Nephron (organoid): ENCODE measurements around the gene MEI1.
A peak's percentile ranks its signal among the peaks of the same experiment; 100 is the strongest.

Experiments used
- H3K27ac Mint-ChIP-seq, 3 experiments: 2 replicates each; pipeline ENCODE4 v1.8.0; 2020; ENCODE audit warnings: mixed read lengths in 3 of 3, mild to moderate bottlenecking in 2 of 3, moderate library complexity in 1 of 3
- H3K27me3 Mint-ChIP-seq: 2 replicates; pipeline ENCODE4 v1.8.0; 2021; ENCODE audit warnings: low read depth, mild to moderate bottlenecking, moderate library complexity, mixed read lengths
- H3K36me3 Mint-ChIP-seq: 2 replicates; pipeline ENCODE4 v1.8.0; 2020; ENCODE audit warnings: low read depth, mixed read lengths
- H3K4me1 Mint-ChIP-seq: 2 replicates; pipeline ENCODE4 v1.8.0; 2020; ENCODE audit warnings: mixed read lengths
- H3K4me3 Mint-ChIP-seq, 3 experiments: 2 replicates each; pipeline ENCODE4 v1.8.0; 2020; ENCODE audit warnings: mild to moderate bottlenecking in 3 of 3, mixed read lengths in 3 of 3, moderate library complexity in 2 of 3
- H3K9me3 Mint-ChIP-seq: 2 replicates; pipeline ENCODE4 v1.8.0; 2020; ENCODE audit warnings: mixed read lengths
- TF ChIP-seq, protein P1 (sequence below), 3 experiments: fragments of 200-600 bp; sonication (generic); IDR thresholded peaks; one replicate each; pipeline ENCODE4 v1.5.0; 2021; ENCODE audit warnings: antibody characterized with exemption in 3 of 3; ENCODE audit not compliant: unreplicated experiment in 3 of 3

The MEI1 gene

DNA sequence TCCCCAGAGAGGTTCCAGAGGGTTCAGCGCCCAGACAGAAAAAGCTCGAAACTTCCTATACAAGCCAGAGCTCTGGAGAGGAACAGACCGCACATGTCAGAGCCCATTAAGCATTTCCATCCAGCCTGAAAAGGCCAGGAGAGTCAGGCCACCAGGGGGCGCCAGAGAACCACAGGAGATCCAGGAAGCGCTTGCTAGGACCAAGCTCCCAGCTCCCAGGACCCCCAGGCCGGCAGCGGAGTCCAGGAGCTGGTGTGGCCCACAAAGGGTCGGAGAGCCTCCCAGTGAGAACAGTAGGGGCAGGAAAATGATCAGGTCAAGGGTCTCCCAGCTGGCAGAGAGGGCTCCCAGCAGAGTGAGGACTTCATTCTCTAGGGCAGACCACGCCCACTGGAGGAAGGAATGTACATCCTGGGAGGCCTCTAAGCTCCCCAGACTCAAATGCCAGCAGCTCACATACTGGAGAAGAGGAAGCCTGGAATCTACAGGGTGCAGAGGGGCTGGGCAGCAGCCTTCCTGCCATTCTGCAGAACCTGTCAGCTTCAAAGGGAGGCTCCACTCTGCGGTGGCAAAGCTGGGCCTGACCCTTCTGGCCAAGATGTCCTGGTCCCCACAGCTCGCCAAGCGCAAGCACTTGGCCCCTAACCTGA, 2.1 kb upstream of the MEI1 start:
- TF ChIP-seq, protein P1, sequence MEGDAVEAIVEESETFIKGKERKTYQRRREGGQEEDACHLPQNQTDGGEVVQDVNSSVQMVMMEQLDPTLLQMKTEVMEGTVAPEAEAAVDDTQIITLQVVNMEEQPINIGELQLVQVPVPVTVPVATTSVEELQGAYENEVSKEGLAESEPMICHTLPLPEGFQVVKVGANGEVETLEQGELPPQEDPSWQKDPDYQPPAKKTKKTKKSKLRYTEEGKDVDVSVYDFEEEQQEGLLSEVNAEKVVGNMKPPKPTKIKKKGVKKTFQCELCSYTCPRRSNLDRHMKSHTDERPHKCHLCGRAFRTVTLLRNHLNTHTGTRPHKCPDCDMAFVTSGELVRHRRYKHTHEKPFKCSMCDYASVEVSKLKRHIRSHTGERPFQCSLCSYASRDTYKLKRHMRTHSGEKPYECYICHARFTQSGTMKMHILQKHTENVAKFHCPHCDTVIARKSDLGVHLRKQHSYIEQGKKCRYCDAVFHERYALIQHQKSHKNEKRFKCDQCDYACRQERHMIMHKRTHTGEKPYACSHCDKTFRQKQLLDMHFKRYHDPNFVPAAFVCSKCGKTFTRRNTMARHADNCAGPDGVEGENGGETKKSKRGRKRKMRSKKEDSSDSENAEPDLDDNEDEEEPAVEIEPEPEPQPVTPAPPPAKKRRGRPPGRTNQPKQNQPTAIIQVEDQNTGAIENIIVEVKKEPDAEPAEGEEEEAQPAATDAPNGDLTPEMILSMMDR (IDR thresholded peaks at IDR 0.05; ENCODE audit: unreplicated experiment in 3 of 3) = peak; percentile 98 to 99 (median 99)
- H3K4me1 Mint-ChIP-seq = peaks cover 8% of the 10 kb centered on the region
- H3K27me3 Mint-ChIP-seq = no peaks in the 10 kb centered on the region
- no peaks in the 10 kb centered on the region for H3K36me3 Mint-ChIP-seq
- peak overlapping the region; percentile 48 to 66 (median 64) for H3K27ac Mint-ChIP-seq
- no peaks in the 10 kb centered on the region for H3K9me3 Mint-ChIP-seq
- H3K4me3 Mint-ChIP-seq = peak overlapping the region; percentile 49 to 57 (median 50)

DNA sequence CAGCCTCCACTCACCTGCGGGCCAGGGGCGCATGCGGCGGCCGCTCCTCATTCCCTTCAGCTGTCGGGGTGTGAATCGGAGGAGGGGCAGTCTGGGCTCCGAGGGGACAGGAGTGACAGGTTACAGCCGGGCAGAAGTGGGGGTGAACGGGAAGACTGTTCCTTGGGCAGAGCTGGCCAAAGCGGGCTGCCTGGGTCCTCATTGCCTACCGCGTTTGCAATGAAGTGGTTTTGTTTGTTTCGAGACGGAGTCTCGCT, 733 bp downstream of the MEI1 start:
- Mint-ChIP-seq H3K9me3 (no peaks in the 10 kb centered on the region), H3K36me3 (no peaks in the 10 kb centered on the region), H3K27ac (no peak overlapping the region), H3K27me3 (no peaks in the 10 kb centered on the region), H3K4me3 (no peak overlapping the region), H3K4me1 (peaks cover 8% of the 10 kb centered on the region)
- TF ChIP-seq, protein P1 (IDR thresholded peaks at IDR 0.05; ENCODE audit: unreplicated experiment in 3 of 3) = no peak

DNA sequence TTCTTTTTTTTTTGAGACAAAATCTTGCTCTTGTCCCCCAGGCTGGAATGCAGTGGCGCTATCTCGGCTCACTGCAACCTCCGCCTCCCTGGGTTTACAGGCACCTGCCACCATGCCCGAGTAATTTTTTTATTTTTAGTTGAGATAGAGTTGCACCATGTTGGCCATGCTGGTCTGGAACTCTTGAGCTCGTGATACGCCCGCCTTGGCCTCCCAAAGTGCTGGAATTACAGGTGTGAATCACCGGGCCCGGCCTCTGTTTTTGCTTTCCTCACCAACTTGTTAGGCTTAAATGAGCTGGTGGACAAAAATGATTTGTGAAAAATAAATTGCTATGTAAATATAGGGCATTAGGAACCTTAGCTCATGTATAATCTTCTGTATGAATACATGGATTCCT, 3.5 kb downstream of the MEI1 start:
- H3K4me3 Mint-ChIP-seq = no peak overlapping the region
- H3K9me3 Mint-ChIP-seq = no peaks in the 10 kb centered on the region
- H3K27ac Mint-ChIP-seq = no peak overlapping the region
- TF ChIP-seq, protein P1 (IDR thresholded peaks at IDR 0.05; ENCODE audit: unreplicated experiment in 3 of 3) = no peak
- H3K4me1 Mint-ChIP-seq = no peaks in the 10 kb centered on the region
- no peaks in the 10 kb centered on the region for H3K36me3 Mint-ChIP-seq
- H3K27me3 Mint-ChIP-seq = peaks cover 10% of the 10 kb centered on the region

DNA sequence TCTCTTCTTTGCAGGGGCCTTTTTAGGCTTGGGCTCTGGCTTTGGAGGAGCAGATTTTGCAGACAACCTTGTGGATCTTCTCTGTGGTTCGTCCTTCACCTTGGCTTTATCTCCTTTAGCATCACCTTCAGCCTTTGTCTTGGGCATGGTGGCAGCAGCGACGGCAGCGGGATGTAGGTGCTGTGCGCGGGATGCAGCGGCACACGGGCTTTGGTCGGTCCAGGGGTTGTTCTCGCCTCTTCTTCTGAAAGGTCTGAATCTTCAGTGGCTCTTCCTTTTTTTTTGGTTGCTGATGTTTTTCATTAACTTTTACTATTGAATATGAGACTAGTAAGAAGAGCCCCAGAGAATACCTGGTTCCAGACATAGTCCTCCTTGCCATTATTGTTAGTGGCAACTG, 10.0 kb downstream of the MEI1 start:
- Mint-ChIP-seq H3K27me3 (peaks cover 14% of the 10 kb centered on the region), H3K4me1 (no peaks in the 10 kb centered on the region), H3K4me3 (no peak overlapping the region), H3K27ac (no peak overlapping the region), H3K9me3 (no peaks in the 10 kb centered on the region), H3K36me3 (no peaks in the 10 kb centered on the region)
- TF ChIP-seq, protein P1 (IDR thresholded peaks at IDR 0.05; ENCODE audit: unreplicated experiment in 3 of 3) = no peak

DNA sequence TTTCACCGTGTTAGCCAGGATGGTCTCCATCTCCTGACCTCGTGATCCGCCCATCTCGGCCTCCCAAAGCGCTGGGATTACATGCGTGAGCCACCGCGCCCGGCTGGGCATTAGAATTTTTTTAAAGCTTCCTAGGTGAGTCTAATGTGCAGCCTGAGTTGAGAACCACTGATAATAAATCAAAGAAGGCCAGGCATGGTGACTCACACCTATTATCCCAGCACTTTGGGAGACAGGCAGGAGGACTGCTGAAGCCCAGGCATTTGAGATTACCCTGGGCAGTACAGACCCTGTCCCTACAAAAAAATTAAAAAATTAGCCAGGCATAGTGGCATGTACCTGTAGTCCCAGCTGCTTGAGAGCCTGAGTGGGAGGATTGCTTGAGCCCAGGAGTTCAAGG, 13.7 kb downstream of the MEI1 start:
- H3K4me3 Mint-ChIP-seq = no peak overlapping the region
- H3K4me1 Mint-ChIP-seq = no peaks in the 10 kb centered on the region
- no peaks in the 10 kb centered on the region for H3K9me3 Mint-ChIP-seq
- H3K27ac Mint-ChIP-seq = no peak overlapping the region
- TF ChIP-seq, protein P1 (IDR thresholded peaks at IDR 0.05; ENCODE audit: unreplicated experiment in 3 of 3) = no peak
- H3K36me3 Mint-ChIP-seq = no peaks in the 10 kb centered on the region
- peaks cover 4% of the 10 kb centered on the region for H3K27me3 Mint-ChIP-seq

DNA sequence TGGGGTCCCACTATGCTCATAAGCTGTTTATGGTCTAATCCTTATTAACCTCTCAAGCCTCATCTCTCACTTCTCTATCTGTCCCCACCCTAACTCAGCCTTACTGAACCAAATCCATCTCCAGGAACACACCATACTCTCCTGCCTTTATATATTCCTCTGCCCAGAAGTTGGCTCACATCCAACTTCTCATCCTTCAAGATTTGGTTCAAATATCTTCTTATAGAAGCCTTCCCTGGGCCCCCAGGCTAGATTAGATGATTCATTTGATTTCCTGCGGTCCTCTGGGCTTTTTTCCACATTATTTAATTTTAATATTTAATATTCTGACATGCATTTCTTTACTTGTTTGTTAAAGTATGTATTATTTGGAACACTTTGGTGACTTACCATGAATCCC, 23.2 kb downstream of the MEI1 start:
- Mint-ChIP-seq H3K9me3 (no peaks in the 10 kb centered on the region), H3K4me3 (no peak overlapping the region), H3K27me3 (no peaks in the 10 kb centered on the region), H3K27ac (no peak overlapping the region), H3K4me1 (no peaks in the 10 kb centered on the region), H3K36me3 (no peaks in the 10 kb centered on the region)
- TF ChIP-seq, protein P1 (IDR thresholded peaks at IDR 0.05; ENCODE audit: unreplicated experiment in 3 of 3) = no peak
